Measurements from ENCODE around the gene STK32B. TPM values are rescaled to one million over a fixed set of nuclear protein-coding genes. Genes with fewer than 3 reads are reported as not detected.

Gene STK32B
- total and polyA plus RNA-seq, 2 donors (not counting 1 experiment from before 2014, with no cell fraction given) = 0.22 to 0.30 TPM

DNA sequence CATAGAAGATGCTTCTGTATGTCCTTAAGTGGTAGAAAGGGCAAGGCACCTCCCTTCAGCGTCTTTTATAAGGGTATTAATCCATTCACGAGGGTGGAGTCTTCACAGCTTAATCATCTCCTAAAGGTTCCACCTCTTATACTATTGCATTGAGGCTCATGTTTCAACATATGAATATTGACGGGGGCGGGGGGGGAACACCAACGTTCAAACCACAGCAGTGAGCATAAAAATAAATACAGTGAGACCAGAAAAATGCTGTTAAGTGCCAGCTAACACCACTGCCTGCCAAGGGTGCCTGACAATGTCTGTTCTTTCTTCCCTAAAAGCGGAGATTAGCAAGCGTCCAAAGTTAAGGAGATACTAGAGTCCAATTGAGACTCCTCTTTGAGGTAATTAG is 323.3 kb downstream of the STK32B start:
- Histone ChIP-seq H3K27me3 (replicated peaks in 1 of 4; ENCODE audit: control extremely low read depth in 1 of 4, control insufficient read depth in 3 of 4, insufficient read depth in 4 of 4, low read length in 3 of 4) (no peaks in the 10 kb centered on the region), H3K4me2 (replicated peaks; ENCODE audit: low read depth, low read length, poor library complexity, severe bottlenecking) (no peak overlapping the region), H3K4me3 (ENCODE audit: control extremely low read depth in 1 of 5, extremely low read depth in 1 of 5, insufficient read depth in 1 of 5, low read depth in 2 of 5, low read length in 4 of 5) (no peak overlapping the region), H3K36me3 (replicated peaks in 1 of 2; ENCODE audit: control extremely low read depth in 1 of 2, control insufficient read depth in 1 of 2, extremely low read depth in 1 of 2, insufficient read depth in 2 of 2, low read length in 1 of 2) (no peaks in the 10 kb centered on the region), H3K79me2 (ENCODE audit: control insufficient read depth, insufficient read depth, low read length) (no peaks in the 10 kb centered on the region), H3K9ac (ENCODE audit: low read length) (no peak overlapping the region), H3K4me1 (ENCODE audit: control insufficient read depth in 2 of 2, insufficient read depth in 2 of 2, low read length in 2 of 2) (no peaks in the 10 kb centered on the region), H3K9me3 (ENCODE audit: control extremely low read depth in 1 of 3, control insufficient read depth in 2 of 3, insufficient read depth in 1 of 3, low read length in 2 of 3) (peaks cover 0 to 21% (median 0%) of the 10 kb centered on the region in 3 donors), H3K27ac (ENCODE audit: low read length in 2 of 2) (no peak overlapping the region), H2AFZ (ENCODE audit: insufficient read depth, low read depth, low read length, poor library complexity, severe bottlenecking) (no peak overlapping the region), H4K20me1 (ENCODE audit: control insufficient read depth, insufficient read depth, low read length, poor library complexity, severe bottlenecking) (no peaks in the 10 kb centered on the region)
- CTCF ChIA-PET = no interaction called here
- no peaks in the 10 kb centered on the region for H3K27me3 Mint-ChIP-seq
- POLR2A ChIA-PET = no interaction called here
- no peak for ATAC-seq (ENCODE audit: low read depth)
- H3K27ac Mint-ChIP-seq = no peak overlapping the region
- intact Hi-C loops (cut with micrococcal nuclease) = no loop called here
- no peak overlapping the region for H3K4me3 Mint-ChIP-seq
- peaks cover 11% of the 10 kb centered on the region for H3K9me3 Mint-ChIP-seq (ENCODE audit: insufficient read depth)
- TF ChIP-seq EZH2 (IDR thresholded peaks at IDR 0.05; ENCODE audit: borderline replicate concordance, insufficient read depth, low read depth, low read length, poor library complexity, severe bottlenecking) = no peak
- TF ChIP-seq, protein P1, sequence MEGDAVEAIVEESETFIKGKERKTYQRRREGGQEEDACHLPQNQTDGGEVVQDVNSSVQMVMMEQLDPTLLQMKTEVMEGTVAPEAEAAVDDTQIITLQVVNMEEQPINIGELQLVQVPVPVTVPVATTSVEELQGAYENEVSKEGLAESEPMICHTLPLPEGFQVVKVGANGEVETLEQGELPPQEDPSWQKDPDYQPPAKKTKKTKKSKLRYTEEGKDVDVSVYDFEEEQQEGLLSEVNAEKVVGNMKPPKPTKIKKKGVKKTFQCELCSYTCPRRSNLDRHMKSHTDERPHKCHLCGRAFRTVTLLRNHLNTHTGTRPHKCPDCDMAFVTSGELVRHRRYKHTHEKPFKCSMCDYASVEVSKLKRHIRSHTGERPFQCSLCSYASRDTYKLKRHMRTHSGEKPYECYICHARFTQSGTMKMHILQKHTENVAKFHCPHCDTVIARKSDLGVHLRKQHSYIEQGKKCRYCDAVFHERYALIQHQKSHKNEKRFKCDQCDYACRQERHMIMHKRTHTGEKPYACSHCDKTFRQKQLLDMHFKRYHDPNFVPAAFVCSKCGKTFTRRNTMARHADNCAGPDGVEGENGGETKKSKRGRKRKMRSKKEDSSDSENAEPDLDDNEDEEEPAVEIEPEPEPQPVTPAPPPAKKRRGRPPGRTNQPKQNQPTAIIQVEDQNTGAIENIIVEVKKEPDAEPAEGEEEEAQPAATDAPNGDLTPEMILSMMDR (IDR thresholded peaks at IDR 0.05) = no peak
- H3K4me1 Mint-ChIP-seq = no peaks in the 10 kb centered on the region
- no peak for DNase-seq
- 90% methylated on average over 3 of the region's 7 CpGs for WGBS (ENCODE audit: insufficient coverage)

DNA sequence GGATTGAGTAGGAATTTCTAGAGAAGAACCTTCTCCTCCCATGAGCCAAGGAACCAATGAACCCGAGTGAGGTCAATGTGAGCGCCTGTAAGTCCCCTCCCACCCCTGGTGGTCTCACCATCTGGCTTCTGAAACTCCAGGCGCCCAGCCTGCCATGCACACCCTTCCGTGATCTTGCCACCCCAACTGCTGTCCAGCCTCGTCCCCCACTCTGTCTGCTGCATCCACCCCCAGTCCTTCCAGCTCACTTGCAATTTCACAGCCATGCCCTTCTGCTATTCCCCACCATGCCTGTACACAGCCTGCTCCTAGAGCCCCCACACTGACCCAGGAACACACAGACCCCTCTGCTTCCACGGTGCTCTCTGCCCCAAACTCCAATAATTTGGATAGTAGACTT is 323.7 kb downstream of the STK32B start:
- peaks cover 0 to 21% (median 0%) of the 10 kb centered on the region in 3 donors for H3K9me3 ChIP-seq (ENCODE audit: control extremely low read depth in 1 of 3, control insufficient read depth in 2 of 3, insufficient read depth in 1 of 3, low read length in 2 of 3)
- intact Hi-C loops (cut with micrococcal nuclease) = no loop called here
- no peaks in the 10 kb centered on the region for H3K36me3 ChIP-seq (replicated peaks in 1 of 2; ENCODE audit: control extremely low read depth in 1 of 2, control insufficient read depth in 1 of 2, extremely low read depth in 1 of 2, insufficient read depth in 2 of 2, low read length in 1 of 2)
- H3K4me1 ChIP-seq (ENCODE audit: control insufficient read depth in 2 of 2, insufficient read depth in 2 of 2, low read length in 2 of 2) = no peaks in the 10 kb centered on the region
- Mint-ChIP-seq H3K9me3 (ENCODE audit: insufficient read depth) (peaks cover 11% of the 10 kb centered on the region), H3K27ac (no peak overlapping the region), H3K27me3 (no peaks in the 10 kb centered on the region), H3K4me1 (no peaks in the 10 kb centered on the region), H3K4me3 (no peak overlapping the region)
- H2AFZ ChIP-seq (ENCODE audit: insufficient read depth, low read depth, low read length, poor library complexity, severe bottlenecking) = no peak overlapping the region
- 81% methylated on average over 5 of the region's 6 CpGs for WGBS (ENCODE audit: insufficient coverage)
- ATAC-seq (ENCODE audit: low read depth) = no peak
- H3K4me2 ChIP-seq (replicated peaks; ENCODE audit: low read depth, low read length, poor library complexity, severe bottlenecking) = no peak overlapping the region
- H3K9ac ChIP-seq (ENCODE audit: low read length) = no peak overlapping the region
- no peak overlapping the region for H3K27ac ChIP-seq (ENCODE audit: low read length in 2 of 2)
- ChIA-PET POLR2A (no interaction called here), CTCF (no interaction called here)
- H3K79me2 ChIP-seq (ENCODE audit: control insufficient read depth, insufficient read depth, low read length) = no peaks in the 10 kb centered on the region
- DNase-seq = no peak
- no peak overlapping the region for H3K4me3 ChIP-seq (ENCODE audit: control extremely low read depth in 1 of 5, extremely low read depth in 1 of 5, insufficient read depth in 1 of 5, low read depth in 2 of 5, low read length in 4 of 5)
- no peak for TF ChIP-seq EZH2 (IDR thresholded peaks at IDR 0.05; ENCODE audit: borderline replicate concordance, insufficient read depth, low read depth, low read length, poor library complexity, severe bottlenecking)
- TF ChIP-seq, protein P1 (IDR thresholded peaks at IDR 0.05) = no peak
- no peaks in the 10 kb centered on the region for H3K27me3 ChIP-seq (replicated peaks in 1 of 4; ENCODE audit: control extremely low read depth in 1 of 4, control insufficient read depth in 3 of 4, insufficient read depth in 4 of 4, low read length in 3 of 4)
- H4K20me1 ChIP-seq (ENCODE audit: control insufficient read depth, insufficient read depth, low read length, poor library complexity, severe bottlenecking) = no peaks in the 10 kb centered on the region
